Trophoblast cell (in vitro differentiated cells and primary cell): Measurements from ENCODE around the gene BLTP2. TPM values are rescaled to one million over a fixed set of nuclear protein-coding genes. Genes with fewer than 3 reads are reported as not detected.

Experiments used
- DNase-seq, 2 donors: peaks; one replicate each; pipeline ENCODE4 v3.0.0-alpha.2; 2016
- H2AFZ ChIP-seq: 2 replicates; pipeline ENCODE4 v1.6.1; 2013; ENCODE audit warnings: low read length, moderate library complexity, mild to moderate bottlenecking; ENCODE audit not compliant: insufficient read depth, poor library complexity
- H2AK5ac ChIP-seq: 2 replicates; pipeline ENCODE4 v1.6.1; 2013; ENCODE audit warnings: mild to moderate bottlenecking, low read length
- H2BK120ac ChIP-seq: 2 replicates; pipeline ENCODE4 v1.6.1; 2013; ENCODE audit warnings: low read length, mild to moderate bottlenecking, moderate library complexity; ENCODE audit not compliant: insufficient read depth, poor library complexity
- H2BK12ac ChIP-seq: 2 replicates; pipeline ENCODE4 v1.6.1; 2013; ENCODE audit warnings: mild to moderate bottlenecking, low read length, moderate library complexity
- H2BK5ac ChIP-seq: 2 replicates; pipeline ENCODE4 v1.6.1; 2013; ENCODE audit warnings: low read length, low read depth, moderate library complexity, mild to moderate bottlenecking; ENCODE audit not compliant: poor library complexity
- H3K14ac ChIP-seq: 2 replicates; pipeline ENCODE4 v1.6.1; 2013; ENCODE audit warnings: mild to moderate bottlenecking, low read length
- H3K18ac ChIP-seq: 2 replicates; pipeline ENCODE4 v1.6.1; 2013; ENCODE audit warnings: mild to moderate bottlenecking, low read length
- H3K23ac ChIP-seq: 2 replicates; pipeline ENCODE4 v1.6.1; 2013; ENCODE audit warnings: low read length
- H3K27ac ChIP-seq: 2 replicates; pipeline ENCODE4 v1.5.1; 2013; ENCODE audit warnings: low read depth, mild to moderate bottlenecking, inconsistent platforms, low read length, moderate library complexity
- H3K27me3 ChIP-seq: 2 replicates; pipeline ENCODE4 v1.6.1; 2013; ENCODE audit warnings: inconsistent platforms, mild to moderate bottlenecking, low read length, moderate library complexity; ENCODE audit not compliant: insufficient read depth
- H3K36me3 ChIP-seq, 2 experiments: 1 replicate in 1 of 2; 2 replicates in 1 of 2; pipeline ENCODE4 v1.6.1; 2013; ENCODE audit warnings: low read length in 2 of 2, mild to moderate bottlenecking in 2 of 2, moderate library complexity in 1 of 2; ENCODE audit not compliant: insufficient read depth in 2 of 2, control insufficient read depth in 1 of 2
- H3K4ac ChIP-seq: 2 replicates; pipeline ENCODE4 v1.6.1; 2013; ENCODE audit warnings: low read depth, mild to moderate bottlenecking, low read length, moderate library complexity
- H3K4me1 ChIP-seq, 2 experiments: 1 replicate in 1 of 2; 2 replicates in 1 of 2; pipeline ENCODE4 v1.6.1; 2013; ENCODE audit warnings: low read length in 2 of 2, mild to moderate bottlenecking in 2 of 2, moderate library complexity in 1 of 2; ENCODE audit not compliant: insufficient read depth in 2 of 2, control insufficient read depth in 1 of 2
- H3K4me2 ChIP-seq: 2 replicates; pipeline ENCODE4 v1.6.1; 2013; ENCODE audit warnings: inconsistent platforms, mild to moderate bottlenecking, low read length, moderate library complexity
- H3K4me3 ChIP-seq: 2 replicates; pipeline ENCODE4 v1.5.1; 2013; ENCODE audit warnings: mild to moderate bottlenecking, low read depth, low read length, inconsistent platforms
- H3K79me1 ChIP-seq: one replicate; pipeline ENCODE4 v1.6.1; 2013; ENCODE audit warnings: low read length
- H3K79me2 ChIP-seq: 2 replicates; pipeline ENCODE4 v1.6.1; 2013; ENCODE audit warnings: low read length, mild to moderate bottlenecking; ENCODE audit not compliant: control insufficient read depth, insufficient read depth, poor library complexity
- H3K9ac ChIP-seq: 2 replicates; pipeline ENCODE4 v1.6.1; 2013; ENCODE audit warnings: mild to moderate bottlenecking, low read length
- H3K9me3 ChIP-seq: 2 replicates; pipeline ENCODE4 v1.6.1; 2013; ENCODE audit warnings: low read depth, mild to moderate bottlenecking, control low read depth, inconsistent platforms, low read length; ENCODE audit not compliant: insufficient read depth
- H4K12ac ChIP-seq: 2 replicates; pipeline ENCODE4 v1.6.1; 2013; ENCODE audit warnings: low read depth, mild to moderate bottlenecking, low read length, moderate library complexity
- H4K8ac ChIP-seq: 2 replicates; pipeline ENCODE4 v1.6.1; 2013; ENCODE audit warnings: low read depth, mild to moderate bottlenecking, low read length, moderate library complexity
- H4K91ac ChIP-seq: one replicate; pipeline ENCODE4 v1.6.1; 2013; ENCODE audit warnings: low read depth, mild to moderate bottlenecking, low read length, moderate library complexity
- WGBS: extraction: QIAGEN DNeasy Blood & Tissue Kit; methylation state at CpG from one replicate; pipeline ENCODE4 v1.1.7; 2013; ENCODE audit warnings: missing lambda C conversion rate; ENCODE audit not compliant: insufficient read length, insufficient coverage; ENCODE audit errors: extremely low coverage; 5-methylcytosine and 5-hydroxymethylcytosine counted together
- polyA plus RNA-seq: library from polyadenylated mRNA; stranded (reverse); fragments of 200-250 nt; gene quantifications from 2 replicates; pipeline ENCODE4 v1.2.3, GENCODE V29; 2013

BLTP2 gene
- polyA plus RNA-seq: 79.4 and 79.9 TPM in 2 replicates

DNA sequence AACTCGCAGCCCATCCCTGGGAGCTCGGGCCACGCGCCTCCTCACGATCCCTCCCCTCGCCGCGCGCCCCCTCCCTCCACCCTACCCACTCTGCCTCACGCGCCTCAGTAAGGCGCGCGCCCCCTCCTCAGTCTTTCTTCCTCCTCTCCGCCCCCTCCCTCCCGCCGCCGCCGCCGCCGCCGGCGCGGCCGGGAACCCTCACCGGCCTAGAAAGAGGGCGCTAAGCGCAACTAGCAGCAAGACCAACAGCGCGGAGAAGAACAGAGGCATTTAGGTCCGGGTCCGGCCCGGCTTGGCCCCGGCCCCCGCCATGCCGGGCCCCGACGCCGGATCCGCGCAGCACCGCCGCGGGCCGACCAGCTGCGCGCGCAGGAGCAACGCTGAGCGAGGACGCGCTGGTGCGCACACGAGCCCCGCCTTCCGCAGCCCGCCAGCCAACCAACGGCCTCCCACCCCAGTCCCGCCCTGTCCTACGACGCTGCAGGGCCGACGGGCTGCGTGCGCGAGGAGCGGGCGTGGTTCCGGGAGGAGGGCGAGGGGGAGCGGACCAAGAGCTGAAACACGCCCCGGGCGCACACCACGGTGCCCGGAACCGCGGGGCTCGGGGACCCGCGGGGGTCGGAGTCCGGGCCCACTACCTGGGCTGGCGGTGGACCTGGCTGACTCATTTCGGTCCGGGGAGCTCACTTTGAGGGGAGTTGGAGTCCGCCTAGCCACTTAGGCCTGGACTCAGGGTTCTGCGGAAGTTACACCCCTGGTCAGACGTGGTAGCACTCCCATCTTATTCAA, at the start of gene BLTP2:
Gene BLTP2, minus strand, starts transcription at position 372 of the 789 bp plus-strand sequence. Its CDS starts 102 bp downstream, at position 270.
- peak within 1 kb of the TSS; percentile 66 for H2AFZ ChIP-seq
- H3K79me1 ChIP-seq: peaks cover 10% of the 10 kb centered on the region
- peak within 1 kb of the TSS; percentile 94 for H4K8ac ChIP-seq
- peak within 1 kb of the TSS; percentile 81 for H3K4me3 ChIP-seq
- H2BK12ac ChIP-seq: no peak within 1 kb of the TSS
- H3K4ac ChIP-seq: peak within 1 kb of the TSS; percentile 65
- peak within 1 kb of the TSS; percentile 77 for H3K27ac ChIP-seq
- H3K18ac ChIP-seq: peak within 1 kb of the TSS; percentile 86
- peaks cover 8% of the 10 kb centered on the region for H3K79me2 ChIP-seq
- H2BK5ac ChIP-seq: peak within 1 kb of the TSS; percentile 85
- H4K91ac ChIP-seq: peak within 1 kb of the TSS; percentile 79
- H3K4me2 ChIP-seq: peak within 1 kb of the TSS; percentile 95
- H2AK5ac ChIP-seq: peak within 1 kb of the TSS; percentile 39
- H3K4me1 ChIP-seq: peaks cover 0 to 4% of the 10 kb centered on the region in 2 experiments
- peaks cover 14 to 38% of the 10 kb centered on the region in 2 experiments for H3K36me3 ChIP-seq
- H2BK120ac ChIP-seq: peak within 1 kb of the TSS; percentile 2
- peak within 1 kb of the TSS; percentile 88 for H4K12ac ChIP-seq
- H3K9ac ChIP-seq: peak within 1 kb of the TSS; percentile 94
- no peak within 1 kb of the TSS for H3K23ac ChIP-seq
- WGBS: no CpG with 5 or more reads among the region's 89 CpGs
- peak within 1 kb of the TSS; percentile 90 for H3K14ac ChIP-seq
- no peaks in the 10 kb centered on the region for H3K9me3 ChIP-seq
- no peaks in the 10 kb centered on the region for H3K27me3 ChIP-seq
- peak; percentile 96 for DNase-seq

DNA sequence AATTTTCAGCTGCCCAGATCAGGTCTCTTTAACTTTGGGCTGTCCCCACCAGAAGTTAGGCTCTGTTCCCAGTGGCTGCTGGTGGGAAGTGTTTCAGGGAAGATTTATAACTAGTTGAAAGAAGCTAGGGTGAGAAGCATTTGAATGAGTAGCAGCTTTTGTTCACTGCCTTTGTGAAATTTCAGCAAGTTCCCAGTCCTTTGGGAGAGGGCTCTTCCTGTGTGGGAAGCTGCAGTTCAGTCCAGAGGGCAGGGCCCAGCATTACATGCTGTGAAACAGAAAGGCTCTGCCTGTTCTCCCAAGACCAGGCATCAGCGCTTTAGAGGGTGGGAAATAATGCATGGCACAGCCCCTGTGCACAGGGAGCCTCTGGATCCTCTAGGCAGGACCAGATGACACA, 48.9 kb upstream of the BLTP2 start:
- DNase-seq: no peak
- Histone ChIP-seq H3K79me1 (no peaks in the 10 kb centered on the region), H3K36me3 (peaks cover 75 to 89% of the 10 kb centered on the region in 2 experiments), H3K4me1 (no peaks in the 10 kb centered on the region), H3K4ac (no peak overlapping the region), H3K23ac (no peak overlapping the region), H3K9me3 (peaks cover 4% of the 10 kb centered on the region), H2AK5ac (no peak overlapping the region), H4K12ac (no peak overlapping the region), H3K4me3 (no peak overlapping the region), H3K79me2 (no peaks in the 10 kb centered on the region), H3K4me2 (no peak overlapping the region), H3K27ac (no peak overlapping the region), H4K91ac (no peak overlapping the region), H3K9ac (no peak overlapping the region), H3K14ac (no peak overlapping the region), H4K8ac (no peak overlapping the region), H3K18ac (no peak overlapping the region), H2BK12ac (no peak overlapping the region), H3K27me3 (no peaks in the 10 kb centered on the region), H2BK5ac (no peak overlapping the region), H2AFZ (no peak overlapping the region), H2BK120ac (no peak overlapping the region)
- WGBS: no CpG with 5 or more reads among the region's 1 CpG

DNA sequence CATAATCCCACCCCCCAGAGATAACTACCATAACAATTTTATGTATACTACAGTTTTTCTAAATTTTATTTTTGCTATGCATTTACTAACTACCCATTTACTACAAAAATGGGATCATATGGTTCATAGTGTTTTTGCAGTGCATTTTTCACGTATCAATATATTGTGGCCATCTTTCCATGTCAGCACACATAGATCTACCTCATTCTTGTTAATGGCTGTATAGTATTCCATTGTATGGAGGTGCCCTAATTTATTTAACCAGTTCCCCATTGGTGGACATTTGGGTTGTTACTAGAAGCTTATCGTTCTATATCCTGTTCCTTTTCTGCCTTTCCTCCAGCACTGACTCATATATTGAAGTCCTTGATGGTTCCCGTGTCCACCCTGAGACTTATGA, 44.1 kb upstream of the BLTP2 start:
- no peak overlapping the region for H3K23ac ChIP-seq

DNA sequence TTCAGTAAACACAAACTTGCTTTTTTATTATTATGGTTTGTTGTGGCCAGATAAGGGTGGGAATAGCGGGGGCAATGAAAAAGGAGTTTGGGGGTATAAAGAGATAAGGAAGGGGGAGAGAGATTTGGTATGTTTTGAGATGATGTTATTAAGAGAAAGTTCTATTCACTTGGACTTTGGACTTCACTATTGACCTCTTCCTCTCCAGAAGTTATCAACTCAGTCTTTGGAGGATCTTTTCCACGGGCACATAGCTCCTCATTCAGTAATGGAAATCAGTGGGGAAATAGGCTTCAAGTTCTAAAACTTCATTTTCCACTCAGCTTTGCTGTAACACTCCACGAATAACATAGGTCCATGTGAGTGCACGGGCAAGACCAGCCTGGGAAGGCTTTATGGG, 43.5 kb upstream of the BLTP2 start:
- Histone ChIP-seq H3K4ac (no peak overlapping the region), H4K91ac (no peak overlapping the region), H2AK5ac (no peak overlapping the region), H3K9ac (no peak overlapping the region), H3K79me1 (no peaks in the 10 kb centered on the region), H2BK12ac (no peak overlapping the region), H3K27ac (no peak overlapping the region), H2BK5ac (no peak overlapping the region), H3K27me3 (no peaks in the 10 kb centered on the region), H3K14ac (no peak overlapping the region), H4K8ac (no peak overlapping the region), H2BK120ac (no peak overlapping the region), H3K36me3 (peaks cover 67 to 83% of the 10 kb centered on the region in 2 experiments), H3K4me1 (no peaks in the 10 kb centered on the region), H3K79me2 (no peaks in the 10 kb centered on the region), H3K18ac (no peak overlapping the region), H3K4me3 (no peak overlapping the region), H3K9me3 (peaks cover 4% of the 10 kb centered on the region), H4K12ac (no peak overlapping the region), H2AFZ (no peak overlapping the region), H3K4me2 (no peak overlapping the region), H3K23ac (no peak overlapping the region)
- 100% methylated on average over 1 of the region's 4 CpGs for WGBS
- no peak for DNase-seq

More for the DNA sequence above, 44.1 kb upstream of the BLTP2 start:
- Histone ChIP-seq H3K18ac (no peak overlapping the region), H3K9ac (no peak overlapping the region), H3K4me3 (no peak overlapping the region), H3K4me2 (no peak overlapping the region), H3K79me1 (no peaks in the 10 kb centered on the region), H3K9me3 (peaks cover 4% of the 10 kb centered on the region), H2AFZ (no peak overlapping the region), H4K12ac (no peak overlapping the region), H3K4ac (no peak overlapping the region), H4K8ac (no peak overlapping the region), H3K36me3 (peaks cover 68 to 85% of the 10 kb centered on the region in 2 experiments), H2BK12ac (no peak overlapping the region), H3K4me1 (no peaks in the 10 kb centered on the region), H3K27ac (no peak overlapping the region), H3K14ac (no peak overlapping the region), H3K79me2 (no peaks in the 10 kb centered on the region), H3K27me3 (no peaks in the 10 kb centered on the region), H2AK5ac (no peak overlapping the region), H2BK5ac (no peak overlapping the region), H4K91ac (no peak overlapping the region), H2BK120ac (no peak overlapping the region)
- no CpG with 5 or more reads among the region's 3 CpGs for WGBS
- DNase-seq: no peak
